ENCODE measurements around the gene STON2.

STON2 gene

GRCh38 chr14:81336009-81336408 lies 64.1 kb downstream of the STON2 start:
- DNase-seq (ENCODE audit: low read depth in 2 of 2) = no peak

- no peak for DNase-seq (ENCODE audit: low read depth in 2 of 2)
These were observed 67.4 kb downstream of the STON2 start for GRCh38 chr14:81332725-81333124.

GRCh38 chr14:81331229-81332021 lies 68.7 kb downstream of the STON2 start:
- DNase-seq (ENCODE audit: low read depth in 2 of 2) = no peak

GRCh38 chr14:81330619-81331122 lies 69.5 kb downstream of the STON2 start:
- DNase-seq (ENCODE audit: low read depth in 2 of 2) = no peak

GRCh38 chr14:81329640-81330381 lies 70.3 kb downstream of the STON2 start:
- DNase-seq (ENCODE audit: low read depth in 2 of 2) = no peak

- DNase-seq (ENCODE audit: low read depth in 2 of 2) = no peak
These were observed 73.7 kb downstream of the STON2 start for GRCh38 chr14:81326451-81326850.

GRCh38 chr14:81324011-81324410 lies 76.1 kb downstream of the STON2 start:
- no peak for DNase-seq (ENCODE audit: low read depth in 2 of 2)

GRCh38 chr14:81323093-81323492 lies 77.0 kb downstream of the STON2 start:
- no peak for DNase-seq (ENCODE audit: low read depth in 2 of 2)

- no peak for DNase-seq (ENCODE audit: low read depth in 2 of 2)
These were observed 80.2 kb downstream of the STON2 start for GRCh38 chr14:81319946-81320345.

- DNase-seq (ENCODE audit: low read depth in 2 of 2) = no peak
These were observed 80.8 kb downstream of the STON2 start for GRCh38 chr14:81319314-81319713.

GRCh38 chr14:81315341-81315740 lies 84.8 kb downstream of the STON2 start:
- DNase-seq (ENCODE audit: low read depth in 2 of 2) = no peak

GRCh38 chr14:81314443-81315175 lies 85.5 kb downstream of the STON2 start:
- DNase-seq (ENCODE audit: low read depth in 2 of 2) = no peak

- no peak for DNase-seq (ENCODE audit: low read depth in 2 of 2)
These were observed 86.2 kb downstream of the STON2 start for GRCh38 chr14:81313775-81314429.

- no peak for DNase-seq (ENCODE audit: low read depth in 2 of 2)
These were observed 86.9 kb downstream of the STON2 start for GRCh38 chr14:81313200-81313599.

- no peak for DNase-seq (ENCODE audit: low read depth in 2 of 2)
These were observed 87.7 kb downstream of the STON2 start for GRCh38 chr14:81312289-81312876.

GRCh38 chr14:81311778-81312177 lies 88.3 kb downstream of the STON2 start:
- no peak for DNase-seq (ENCODE audit: low read depth in 2 of 2)

GRCh38 chr14:81311141-81311540 lies 89.0 kb downstream of the STON2 start:
- DNase-seq (ENCODE audit: low read depth in 2 of 2) = no peak

GRCh38 chr14:81310606-81311005 lies 89.5 kb downstream of the STON2 start:
- DNase-seq (ENCODE audit: low read depth in 2 of 2) = no peak

- no peak for DNase-seq (ENCODE audit: low read depth in 2 of 2)
These were observed 90.6 kb downstream of the STON2 start for GRCh38 chr14:81309511-81309910.

GRCh38 chr14:81305743-81306142 lies 94.4 kb downstream of the STON2 start:
- no peak for DNase-seq (ENCODE audit: low read depth in 2 of 2)

GRCh38 chr14:81305065-81305464 lies 95.1 kb downstream of the STON2 start:
- no peak for DNase-seq (ENCODE audit: low read depth in 2 of 2)
